T-helper 2 cell treated with Interferon-gamma antibody and Interleukin-4, amounts not matched to agents 100 ng/mL and 5 ng/mL, for 36 hours (primary cell): ENCODE measurements around the gene TRIM67. TPM values are rescaled to one million over a fixed set of nuclear protein-coding genes. Genes with fewer than 3 reads are reported as not detected.
"Not testable (repeated sequence)": the region's sequence is repeated elsewhere in the genome, so short reads cannot be mapped to it uniquely, and the experiment has no call there.

Experiments used
- intact Hi-C: fragments of 100-400 bp; cut with micrococcal nuclease; formaldehyde crosslinking; loops from one replicate; pipeline ENCODE4 v1.15.1; 2023
- total RNA-seq: library from RNA; stranded (reverse); gene quantifications from 2 replicates; pipeline ENCODE4 v1.2.3, GENCODE V29; 2022

Gene TRIM67
- total RNA-seq, 1 donor from 2014 or later, result not detected

DNA sequence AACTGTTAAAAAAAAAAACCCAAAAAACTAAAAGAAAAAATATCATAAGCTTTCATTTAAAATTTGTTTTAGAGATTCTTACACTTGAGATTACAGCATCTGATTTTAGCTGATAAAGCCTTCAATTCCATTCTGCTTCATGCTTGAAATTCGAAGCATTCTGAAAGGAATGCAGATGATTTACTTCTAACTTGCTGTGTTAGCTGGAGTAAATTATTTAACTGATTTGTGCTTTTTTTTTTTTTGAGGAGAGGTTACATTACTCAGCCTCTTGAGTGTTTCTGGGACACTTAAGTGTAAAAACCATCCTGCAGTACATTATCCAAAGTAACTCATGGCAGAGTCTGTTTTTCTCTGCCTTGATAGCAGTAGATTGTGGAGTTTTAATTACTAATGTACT, 4.5 kb upstream of the TRIM67 start:
- intact Hi-C loops, result no loop called here

DNA sequence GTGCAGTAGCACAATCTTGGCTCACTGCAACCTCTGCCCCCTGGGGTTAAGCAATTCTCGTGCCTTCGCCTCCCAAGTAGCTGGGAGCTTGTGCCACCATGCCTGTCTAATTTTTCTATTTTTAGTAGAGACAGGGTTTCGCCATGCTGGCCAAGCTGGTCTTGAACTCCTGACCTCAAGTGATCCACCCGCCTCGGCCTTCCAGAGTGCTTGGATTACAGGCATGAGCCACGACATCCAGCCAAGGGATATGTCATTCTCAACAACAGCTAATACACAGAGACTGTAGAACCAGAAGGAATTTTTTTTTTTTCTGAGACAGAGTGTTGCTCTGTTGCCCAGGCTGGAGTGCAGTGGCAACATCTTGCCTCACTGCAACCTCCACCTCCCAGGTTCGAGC, 3.7 kb upstream of the TRIM67 start:
- intact Hi-C loops, result not testable (repeated sequence)

GRCh38 chr1:231159202-231159962, 2.5 kb upstream of the TRIM67 start:
- intact Hi-C loops, result no loop called here

DNA sequence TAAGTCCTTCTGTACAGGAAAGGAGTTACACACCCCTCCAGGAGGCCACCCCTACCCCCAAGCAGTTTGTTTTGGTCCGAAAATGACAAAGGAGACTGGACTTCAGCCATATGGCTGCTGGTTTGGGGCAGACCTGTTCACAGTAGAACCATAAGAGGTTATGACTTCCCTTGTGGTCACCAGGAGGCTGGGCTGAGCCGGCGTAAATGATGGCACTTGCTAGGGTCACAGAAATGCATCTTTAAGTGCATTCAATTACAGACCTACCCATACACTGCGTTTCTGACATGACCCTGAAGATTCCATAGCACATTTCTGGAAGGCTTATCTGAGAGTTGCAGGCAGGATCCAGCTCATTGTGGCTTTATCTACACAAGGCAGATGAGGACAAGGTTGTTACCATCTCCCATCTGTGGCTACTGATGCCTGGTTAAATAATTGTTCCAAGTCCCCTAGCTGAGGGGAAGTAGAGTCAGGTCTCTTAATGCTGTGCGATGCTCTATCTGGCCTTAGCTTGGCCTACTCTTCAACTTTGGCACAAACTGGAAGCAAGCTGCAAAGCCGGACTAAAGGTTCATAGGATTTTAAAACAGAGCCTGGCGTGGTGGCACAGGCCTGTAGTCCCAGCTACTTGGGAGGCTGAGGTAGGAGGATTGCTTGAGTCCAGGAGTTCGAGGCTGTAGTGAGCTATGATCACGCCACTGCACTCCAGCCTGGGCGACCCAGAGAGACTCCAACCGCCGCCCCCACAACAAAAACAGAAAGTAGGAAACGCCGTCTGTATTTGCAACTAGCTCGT, 1.7 kb upstream of the TRIM67 start:
- intact Hi-C loops, result no loop called here

GRCh38 chr1:231160895-231161666, 777 bp upstream of the TRIM67 start:
- intact Hi-C loops, result no loop called here

DNA sequence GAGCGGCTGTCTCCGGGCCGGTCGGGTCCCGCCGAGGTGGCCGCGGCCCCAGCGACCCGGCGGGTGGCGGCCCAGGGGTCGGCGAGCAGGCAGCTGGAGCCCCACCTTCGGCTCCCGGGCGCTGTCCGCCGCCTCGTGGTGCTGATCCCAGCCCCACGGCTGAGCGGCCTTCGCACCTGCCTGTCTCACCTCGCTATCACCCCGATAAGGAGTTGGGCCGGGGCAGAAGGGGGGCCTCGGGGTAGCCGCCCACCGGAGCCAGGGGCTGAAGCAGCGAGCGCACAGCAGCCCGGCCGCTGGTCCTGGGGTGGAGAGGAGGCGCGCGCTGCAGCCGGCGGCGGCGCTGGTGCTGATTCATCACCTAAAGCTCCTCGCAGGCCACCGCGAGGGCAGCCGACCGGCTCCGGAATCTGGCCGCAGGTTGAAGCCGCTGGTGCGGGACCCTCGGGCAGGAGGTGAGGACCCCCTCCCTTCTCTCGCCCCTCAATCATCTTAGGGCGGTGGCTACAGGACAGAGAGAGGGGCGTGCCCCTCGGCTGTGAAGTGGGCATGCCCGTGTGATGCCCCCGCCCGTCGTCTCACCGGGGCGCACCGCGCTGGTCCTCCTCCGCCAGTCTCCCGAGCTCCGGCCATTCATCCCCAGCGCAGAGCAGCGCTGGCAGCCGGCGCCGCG, 575 bp downstream of the TRIM67 start:
- intact Hi-C loops, result loop anchor here (1.0 kb wide), 1 partner anchor 49 kb away; no protein-coding TSS in a partner anchor

DNA sequence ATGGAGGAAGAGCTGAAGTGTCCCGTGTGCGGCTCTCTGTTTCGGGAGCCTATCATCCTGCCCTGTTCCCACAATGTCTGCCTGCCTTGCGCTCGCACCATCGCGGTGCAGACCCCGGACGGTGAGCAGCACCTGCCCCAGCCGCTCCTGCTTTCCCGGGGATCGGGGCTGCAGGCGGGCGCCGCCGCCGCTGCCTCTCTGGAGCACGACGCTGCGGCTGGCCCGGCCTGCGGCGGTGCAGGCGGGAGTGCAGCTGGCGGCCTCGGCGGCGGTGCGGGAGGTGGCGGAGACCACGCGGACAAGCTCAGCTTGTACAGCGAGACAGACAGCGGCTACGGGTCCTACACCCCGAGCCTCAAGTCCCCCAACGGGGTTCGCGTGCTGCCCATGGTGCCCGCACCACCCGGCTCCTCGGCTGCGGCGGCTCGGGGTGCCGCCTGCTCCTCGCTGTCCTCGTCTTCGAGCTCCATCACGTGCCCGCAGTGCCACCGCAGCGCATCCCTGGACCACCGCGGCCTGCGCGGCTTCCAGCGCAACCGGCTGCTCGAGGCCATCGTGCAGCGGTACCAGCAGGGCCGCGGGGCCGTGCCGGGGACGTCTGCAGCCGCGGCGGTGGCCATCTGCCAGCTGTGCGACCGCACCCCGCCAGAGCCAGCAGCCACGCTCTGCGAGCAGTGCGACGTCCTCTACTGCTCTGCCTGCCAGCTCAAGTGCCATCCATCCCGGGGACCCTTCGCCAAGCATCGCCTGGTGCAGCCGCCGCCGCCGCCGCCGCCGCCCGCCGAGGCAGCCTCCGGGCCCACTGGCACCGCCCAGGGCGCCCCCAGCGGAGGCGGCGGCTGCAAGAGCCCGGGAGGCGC, 1.3 kb downstream of the TRIM67 start:
- intact Hi-C loops, result loop anchor here (1.0 kb wide), 1 partner anchor 48 kb away; no protein-coding TSS in a partner anchor

DNA sequence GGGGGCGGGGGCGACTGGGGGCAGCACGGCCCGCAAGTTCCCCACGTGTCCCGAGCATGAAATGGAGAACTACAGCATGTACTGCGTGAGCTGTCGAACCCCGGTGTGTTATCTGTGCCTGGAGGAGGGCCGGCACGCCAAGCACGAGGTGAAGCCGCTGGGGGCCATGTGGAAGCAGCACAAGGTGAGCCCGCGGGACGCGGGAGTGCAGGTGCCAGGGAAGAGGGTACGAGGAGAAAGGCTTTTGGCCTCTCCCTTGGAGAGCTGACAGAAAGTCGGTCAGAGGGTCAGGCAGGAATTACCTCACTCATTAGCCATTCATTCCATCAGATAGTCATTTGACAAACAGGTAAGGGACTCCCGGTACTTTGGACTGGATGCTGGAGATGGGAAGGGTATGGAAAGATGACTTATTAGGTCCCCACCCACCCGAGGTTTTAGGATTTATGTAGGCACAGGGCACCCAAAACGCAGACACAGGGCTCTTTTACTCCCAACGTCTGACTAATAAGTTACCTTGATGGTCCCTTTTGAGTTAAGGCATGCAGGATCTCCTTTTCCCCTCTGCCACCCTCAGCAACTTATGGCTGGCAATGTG, 2.1 kb downstream of the TRIM67 start:
- intact Hi-C loops, result no loop called here

- intact Hi-C loops, result no loop called here
These were observed 3.5 kb downstream of the TRIM67 start for GRCh38 chr1:231165371-231165770.

DNA sequence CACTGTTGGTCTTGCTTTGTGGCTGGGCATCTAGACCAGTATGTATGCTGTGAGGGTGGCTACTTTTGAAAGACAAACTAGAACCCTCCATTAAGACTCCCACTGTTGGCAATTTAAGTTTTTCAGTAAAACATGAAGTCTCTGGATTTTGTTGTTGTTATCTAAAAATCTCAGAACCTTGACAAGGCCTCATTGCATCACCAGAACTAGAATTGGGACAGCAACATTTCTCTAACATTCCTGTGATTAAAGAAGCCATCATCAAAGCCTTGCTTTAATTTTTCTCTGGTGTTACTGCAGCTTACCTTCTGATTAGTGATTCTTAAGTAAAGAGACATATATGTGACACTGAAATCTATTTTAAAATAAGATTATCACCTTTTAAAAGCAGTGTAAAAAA, 4.5 kb downstream of the TRIM67 start:
- intact Hi-C loops, result no loop called here

DNA sequence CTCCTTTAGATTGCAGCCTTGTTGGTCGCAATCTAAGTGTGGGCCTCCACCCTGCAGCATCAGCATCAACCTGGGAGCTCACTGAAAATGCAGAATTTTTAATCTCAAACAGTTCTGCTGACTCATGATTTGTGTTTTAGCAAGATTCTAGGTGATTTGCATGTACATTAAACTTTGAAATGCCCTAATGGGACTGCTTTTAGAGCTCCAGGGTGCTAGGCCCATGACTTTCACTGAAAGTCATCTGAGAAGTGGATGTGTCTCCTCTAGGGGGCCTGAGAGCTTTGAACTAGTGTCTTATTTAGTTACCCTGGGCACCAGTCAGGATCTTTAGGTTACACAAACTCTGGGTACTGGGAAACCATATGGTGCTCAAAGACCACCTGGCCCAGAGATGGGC, 9.0 kb downstream of the TRIM67 start:
- intact Hi-C loops, result no loop called here

DNA sequence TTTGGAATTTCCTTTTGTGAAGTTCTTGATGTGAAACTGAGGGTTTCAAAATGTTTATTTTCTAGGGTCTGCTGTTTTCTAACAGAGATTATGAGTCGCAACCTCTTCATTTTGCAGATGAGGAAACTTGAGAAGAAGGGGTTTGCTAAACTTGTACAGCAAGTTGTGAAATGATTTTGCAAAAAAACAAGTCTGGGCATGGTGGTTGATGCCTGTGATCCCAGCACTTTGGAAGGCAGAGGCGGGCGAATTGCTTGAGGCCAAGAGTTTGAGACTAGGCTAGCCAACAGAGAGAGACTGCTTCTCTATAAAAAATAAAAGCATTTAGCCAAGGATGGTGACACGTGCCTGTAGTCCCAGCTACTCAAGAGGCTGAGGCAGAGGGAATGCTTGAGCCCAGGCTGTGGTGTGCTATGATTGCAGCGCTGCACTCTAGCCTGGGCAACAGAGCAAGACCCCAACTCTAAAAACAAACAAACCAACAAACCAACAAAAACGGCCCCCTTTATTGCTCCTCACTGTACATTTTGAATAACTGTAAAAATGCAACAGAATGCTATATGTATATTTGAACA, 9.9 kb downstream of the TRIM67 start:
- intact Hi-C loops, result no loop called here

- intact Hi-C loops, result no loop called here
These were observed 10.6 kb downstream of the TRIM67 start for GRCh38 chr1:231172411-231172810.

DNA sequence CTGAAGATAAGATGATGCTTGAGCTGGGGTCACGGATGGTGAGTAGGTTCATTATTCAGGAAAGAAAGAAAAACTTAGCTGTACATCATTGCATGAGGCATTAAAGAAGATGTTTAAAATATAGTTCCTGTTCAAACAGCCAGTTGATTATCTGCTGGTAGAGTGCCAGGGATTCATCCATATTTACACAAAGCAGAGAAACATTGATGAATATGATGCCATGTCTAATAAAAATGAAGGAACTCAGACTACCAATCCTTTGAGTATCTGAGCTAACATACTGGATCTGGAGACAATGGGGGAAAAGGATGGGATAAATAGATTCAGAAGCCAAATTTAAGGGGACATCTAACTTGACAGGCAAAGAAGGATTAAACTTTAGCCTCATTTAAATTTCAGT, 14.6 kb downstream of the TRIM67 start:
- intact Hi-C loops, result no loop called here

DNA sequence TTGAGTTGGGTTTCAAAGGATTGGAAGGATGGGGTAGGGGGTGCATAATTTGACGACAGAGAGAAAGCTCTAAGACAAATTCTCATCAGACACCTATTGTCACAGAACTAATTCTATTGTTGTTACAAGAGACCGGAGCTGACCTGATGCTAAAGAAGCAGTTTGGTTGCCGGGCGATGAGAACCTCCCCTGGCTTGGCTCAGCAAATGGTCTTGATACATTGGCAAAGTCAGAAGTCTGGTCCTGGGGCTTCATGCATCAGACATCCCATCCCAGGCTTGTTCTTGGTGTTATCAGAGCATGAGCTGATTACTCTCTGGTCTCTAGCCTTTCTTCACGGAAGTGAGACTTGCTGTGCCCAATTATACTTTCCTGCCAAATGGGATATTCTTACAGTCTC, 15.4 kb downstream of the TRIM67 start:
- intact Hi-C loops, result no loop called here

GRCh38 chr1:231177936-231178335, 16.1 kb downstream of the TRIM67 start:
- intact Hi-C loops, result no loop called here

DNA sequence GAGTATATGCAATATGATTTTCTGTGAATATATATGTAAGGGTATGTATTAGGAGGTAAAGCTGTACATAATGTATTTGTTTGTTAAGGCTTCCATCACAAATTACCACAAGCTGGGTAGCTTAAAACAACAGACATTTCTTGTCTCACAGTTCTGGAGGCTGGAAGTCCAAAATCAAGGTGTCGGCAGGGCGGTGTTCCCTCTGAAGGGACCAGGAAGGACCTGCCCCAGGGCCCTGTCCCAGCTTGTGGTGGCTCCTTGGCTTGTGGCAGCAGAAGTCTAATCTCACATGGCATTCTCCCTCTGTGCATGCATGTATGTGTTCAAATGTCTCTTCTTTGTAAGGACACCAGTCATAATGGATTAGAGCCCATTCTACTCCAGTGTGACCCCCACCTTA, 17.1 kb downstream of the TRIM67 start:
- intact Hi-C loops, result no loop called here

DNA sequence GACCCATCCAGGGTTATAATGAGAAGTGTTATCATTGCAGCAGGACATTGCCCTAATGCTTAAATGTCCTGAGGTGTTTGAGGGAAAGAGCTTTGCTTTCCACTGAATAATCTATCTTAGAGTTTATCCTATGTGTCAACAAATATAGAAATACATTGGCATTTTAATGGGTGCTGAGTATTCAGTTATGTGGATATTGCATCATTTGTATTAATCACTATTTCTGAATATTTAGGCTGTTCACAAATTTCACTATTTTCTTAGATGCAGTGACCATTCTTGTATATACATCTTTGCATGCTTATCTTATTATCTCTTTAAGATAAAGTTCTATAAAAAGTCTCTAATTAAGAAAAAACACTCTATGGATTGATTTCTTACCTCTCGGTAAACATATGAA, 18.2 kb downstream of the TRIM67 start:
- intact Hi-C loops, result no loop called here

- intact Hi-C loops, result no loop called here
These were observed 19.4 kb downstream of the TRIM67 start for GRCh38 chr1:231181271-231181670.

DNA sequence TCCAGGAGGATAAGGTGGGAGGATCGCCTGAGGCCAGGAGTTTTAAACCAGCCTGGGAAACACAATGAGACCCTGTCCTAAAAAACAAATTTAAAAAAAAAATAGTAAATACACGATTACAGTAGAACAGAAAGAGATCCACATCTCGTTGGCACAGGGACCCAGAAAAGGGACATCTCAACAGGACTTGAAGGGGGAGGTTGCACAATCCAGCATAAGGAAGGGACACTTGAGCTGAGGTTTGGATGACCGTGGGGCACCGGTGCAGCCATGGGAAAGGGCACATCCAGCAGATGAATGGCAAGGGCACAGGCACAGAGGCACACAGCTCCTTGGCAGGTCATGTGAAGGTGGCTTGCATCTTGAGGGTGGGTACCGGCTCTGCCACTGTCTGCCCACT, 20.5 kb downstream of the TRIM67 start:
- intact Hi-C loops, result no loop called here
